K562 (cell line): Measurements from ENCODE around the gene VKORC1. TPM values are rescaled to one million over a fixed set of nuclear protein-coding genes. Genes with fewer than 3 reads are reported as not detected.
A peak's percentile ranks its signal among the peaks of the same experiment; 100 is the strongest.

Experiments
- ARID2 ChIP-seq: fragments of 450-650 bp; IDR thresholded peaks from 2 replicates; pipeline ENCODE4 v1.6.1; 2017; ENCODE audit warnings: antibody characterized with exemption, mild to moderate bottlenecking
- BCLAF1 ChIP-seq, 2 experiments: fragments of 450-650 bp in 1 of 2; IDR thresholded peaks; 2 replicates each; pipeline ENCODE4 v1.6.1; 2011 to 2017; ENCODE audit warnings: low read depth in 2 of 2, antibody characterized with exemption in 1 of 2, borderline replicate concordance in 1 of 2, low read length in 1 of 2, mild to moderate bottlenecking in 1 of 2, mixed read lengths in 1 of 2; ENCODE audit not compliant: control insufficient read depth in 1 of 2
- CREB3 ChIP-seq: fragments of 450-650 bp; conservative IDR thresholded peaks from 2 replicates; pipeline ENCODE4 v1.6.1; 2016; ENCODE audit warnings: missing genetic modification characterization, low read depth, mild to moderate bottlenecking, missing compliant biosample characterization, moderate library complexity
- ELF2 ChIP-seq: fragments of 250-450 bp; sonication (Bioruptor Pico); IDR thresholded peaks from 2 replicates; pipeline ENCODE4 v1.5.0; 2021; ENCODE audit warnings: mild to moderate bottlenecking
- GTF2B ChIP-seq: IDR thresholded peaks from 2 replicates; pipeline ENCODE4 v1.6.1; 2011; ENCODE audit not compliant: insufficient read length; ENCODE audit errors: extremely low read depth
- IRF1 ChIP-seq: sonication (generic); formaldehyde crosslinking; IDR thresholded peaks from 2 replicates; pipeline ENCODE4 v1.8.0; 2022; ENCODE audit warnings: missing genetic modification reagents, mild to moderate bottlenecking, borderline replicate concordance
- NR3C1 ChIP-seq: sonication (generic); formaldehyde crosslinking; IDR thresholded peaks from 2 replicates; pipeline ENCODE4 v1.8.1; 2022; ENCODE audit warnings: missing genetic modification reagents
- POLR3A ChIP-seq: IDR thresholded peaks from 2 replicates; pipeline ENCODE4 v1.6.1; 2011; ENCODE audit warnings: borderline replicate concordance, mild to moderate bottlenecking, moderate library complexity; ENCODE audit not compliant: insufficient read length, insufficient read depth; ENCODE audit errors: extremely low read depth
- PRPF4 ChIP-seq: fragments of 200-400 bp; formaldehyde crosslinking; IDR thresholded peaks from one replicate; pipeline ENCODE4 v1.6.1; 2017; ENCODE audit warnings: low read length, low read depth, mild to moderate bottlenecking; ENCODE audit not compliant: insufficient read depth, poor library complexity, severe bottlenecking
- PTBP1 ChIP-seq: fragments of 200-400 bp; formaldehyde crosslinking; IDR thresholded peaks from 2 replicates; pipeline ENCODE4 v1.6.1; 2017; ENCODE audit warnings: low read depth, low read length
- SFPQ ChIP-seq: fragments of 200-400 bp; formaldehyde crosslinking; IDR thresholded peaks from 2 replicates; pipeline ENCODE4 v1.6.1; 2017; ENCODE audit warnings: mild to moderate bottlenecking, low read depth, low read length, moderate library complexity
- SLC30A9 ChIP-seq: fragments of 250-450 bp; sonication (Bioruptor Pico); IDR thresholded peaks from 2 replicates; pipeline ENCODE4 v1.8.0; 2022; ENCODE audit warnings: mild to moderate bottlenecking, moderate library complexity
- SMARCE1 ChIP-seq: fragments of 450-650 bp; IDR thresholded peaks from 2 replicates; pipeline ENCODE4 v1.7.1; 2016; ENCODE audit warnings: mild to moderate bottlenecking
- TAL1 ChIP-seq: fragments of 450-650 bp; IDR thresholded peaks from 2 replicates; pipeline ENCODE4 v1.6.1; 2016; ENCODE audit warnings: mild to moderate bottlenecking
- TCF7L2 ChIP-seq: fragments of 150-350 bp; IDR thresholded peaks from 2 replicates; pipeline ENCODE4 v1.6.1; 2016; ENCODE audit warnings: low read depth, mild to moderate bottlenecking, low read length, moderate library complexity
- THRAP3 ChIP-seq: fragments of 450-650 bp; IDR thresholded peaks from 2 replicates; pipeline ENCODE4 v1.6.1; 2016; ENCODE audit warnings: mild to moderate bottlenecking, inconsistent platforms, borderline replicate concordance
- ZNF140 ChIP-seq: fragments of 250-450 bp; sonication (Bioruptor Pico); IDR thresholded peaks from 2 replicates; pipeline ENCODE4 v1.8.0; 2021; ENCODE audit warnings: moderate library complexity, mild to moderate bottlenecking, inconsistent platforms
- polyA plus RNA-seq, 8 experiments: library from polyadenylated mRNA; depleted of rRNA in 4 of 8; stranded (reverse) in 5 of 8; unstranded in 3 of 8; fragments of >200 nt; fragmentation: Nextera tagmentation in 2 of 8; fragmentation: Illumina TruSeq in 1 of 8; extraction: Ambion mirVana in 2 of 8; extraction: Trizol in 1 of 8; gene quantifications; 2 replicates each; pipeline versions ENCODE4 v1.2.1 to v1.2.3, GENCODE V29; 2011 to 2014; ENCODE audit warnings: inconsistent platforms in 1 of 8, missing spikeins in 1 of 8
- total RNA-seq, 7 experiments: library from RNA; depleted of rRNA in 6 of 7; stranded (reverse); fragments of >200 nt in 6 of 7; fragmentation: Illumina TruSeq in 2 of 7; extraction: Trizol in 2 of 7; gene quantifications; 2 replicates each; pipeline versions ENCODE4 v1.2.1 to v1.2.3, GENCODE V29; 2011 to 2021; ENCODE audit warnings: low replicate concordance in 1 of 7

VKORC1 gene
- total and polyA plus RNA-seq, 9 of the 15 experiments (the other 6 are each of a cell fraction or from before 2014, with no cell fraction given) = 30.0 to 119 (median 62.1) TPM

- TF ChIP-seq TCF7L2 (no peak), THRAP3 (no peak), ELF2 (CRISPR knock-in tag) (no peak), BCLAF1 (IDR thresholded peaks at IDR 0.05; ENCODE audit: borderline replicate concordance in 1 of 2, control insufficient read depth in 1 of 2, low read depth in 2 of 2, low read length in 1 of 2) (no peak), NR3C1 (CRISPR knock-in tag) (peak; percentile 61; the same call in 1 of the 2 replicates), SMARCE1 (no peak), PTBP1 (0 out of 2 replicates have a peak, but pooled peaks have one; percentile 39), PRPF4 (no peak), ARID2 (no peak), IRF1 (CRISPR knock-in tag) (no peak), POLR3A (no peak), ZNF140 (CRISPR knock-in tag) (no peak), TAL1 (no peak), SLC30A9 (no peak), CREB3 (no peak), SFPQ (no peak), GTF2B (no peak)
These were observed 21.2 kb downstream of the VKORC1 start (continued) for GRCh38 chr16:31073142-31073969.
